ENCODE results near the gene IL22RA1. TPM values are rescaled to one million over a fixed set of nuclear protein-coding genes. Genes with fewer than 3 reads are reported as not detected.
A peak's percentile ranks its signal among the peaks of the same experiment; 100 is the strongest.

Gene IL22RA1
- total and polyA plus RNA-seq, 9 of the 15 experiments (the other 6 are each of a cell fraction or from before 2014, with no cell fraction given) = not detected

- no peak overlapping the region for H2AFZ ChIP-seq (ENCODE audit: low read depth, low read length)
- no peak overlapping the region for H3K4me2 ChIP-seq (ENCODE audit: insufficient read depth, low read length)
- H3K4me3 ChIP-seq = no peak overlapping the region
- peaks cover 7 to 9% of the 10 kb centered on the region in 2 experiments; a peak in 3 of 5 replicates for H3K4me1 ChIP-seq (replicated peaks in 1 of 2; ENCODE audit: control insufficient read depth in 2 of 2, insufficient read depth in 2 of 2, low read length in 2 of 2)
- H4K20me1 ChIP-seq (replicated peaks; ENCODE audit: control insufficient read depth, insufficient read depth, low read length) = 0 out of 2 replicates have a peak, but pooled peaks cover 9% of the 10 kb centered on the region
- no peaks in the 10 kb centered on the region for H3K9me3 ChIP-seq (replicated peaks; ENCODE audit: control insufficient read depth, insufficient read depth, low read depth, low read length)
- in situ Hi-C loops (cut with MboI) = no loop called here
- H3K27ac ChIP-seq (ENCODE audit: extremely low read depth, low read depth, low read length) = no peak overlapping the region
- POLR2A ChIA-PET = interaction anchor here (0.8 kb wide), 1 partner anchor 18 kb away, joined by 3 read pairs; no protein-coding TSS in a partner anchor
- no TSS peak for BruUV-seq (replicated peaks)
- H3K27me3 ChIP-seq (ENCODE audit: control insufficient read depth in 2 of 2, insufficient read depth in 2 of 2, low read length in 2 of 2) = peaks cover 33 to 56% of the 10 kb centered on the region in 2 experiments
- no peak for TF ChIP-seq EGR1 (conservative IDR thresholded peaks at IDR 0.05)
- no peak for TF ChIP-seq GATA2 (CRISPR knock-in tag; IDR thresholded peaks at IDR 0.05)
- H3K36me3 ChIP-seq (ENCODE audit: control insufficient read depth, insufficient read depth, low read length) = no peaks in the 10 kb centered on the region
- H3K79me2 ChIP-seq (ENCODE audit: control insufficient read depth, insufficient read depth, low read length) = no peaks in the 10 kb centered on the region
- no peak for FAIRE-seq
- no peak overlapping the region for H3K9ac ChIP-seq (ENCODE audit: insufficient read depth in 1 of 2, low read depth in 2 of 2, low read length in 2 of 2)
- intact Hi-C loops (cut with micrococcal nuclease) = loop anchor here (5.0 kb wide), 1 partner anchor 46 kb away; no protein-coding TSS in a partner anchor
- ATAC-seq = no peak
- DNase-seq (ENCODE audit: extremely low read depth in 1 of 4, low spot score in 3 of 4) = no peak
- CTCF ChIA-PET (ENCODE audit: low intra/inter-chr PET ratio) = interaction anchor here (0.6 to 2.3 kb wide), 2 partner anchors 240 to 560 kb away, joined by 7 to 10 read pairs; no protein-coding TSS in a partner anchor
- no peaks in the 10 kb centered on the region for H3K9me1 ChIP-seq (ENCODE audit: control insufficient read depth, insufficient read depth, low read length)
- 18% methylated on average over 12 of the region's 12 CpGs for WGBS (ENCODE audit: insufficient coverage, low coverage, missing lambda C conversion rate)
Observed at GRCh38 chr1:24151175-24151533, 8.2 kb upstream of the IL22RA1 start.

- peak overlapping the region in 1 of 2 experiments; percentile 72; a peak in 1 of 4 replicates for H3K9ac ChIP-seq (ENCODE audit: insufficient read depth in 1 of 2, low read depth in 2 of 2, low read length in 2 of 2)
- H4K20me1 ChIP-seq (replicated peaks; ENCODE audit: control insufficient read depth, insufficient read depth, low read length) = 0 out of 2 replicates have a peak, but pooled peaks cover 9% of the 10 kb centered on the region
- in situ Hi-C loops (cut with MboI) = no loop called here
- peaks cover 34 to 56% of the 10 kb centered on the region in 2 experiments for H3K27me3 ChIP-seq (ENCODE audit: control insufficient read depth in 2 of 2, insufficient read depth in 2 of 2, low read length in 2 of 2)
- H3K4me1 ChIP-seq (replicated peaks in 1 of 2; ENCODE audit: control insufficient read depth in 2 of 2, insufficient read depth in 2 of 2, low read length in 2 of 2) = peaks cover 7 to 9% of the 10 kb centered on the region in 2 experiments; a peak in 3 of 5 replicates
- intact Hi-C loops (cut with micrococcal nuclease) = loop anchor here (5.0 kb wide), 1 partner anchor 47 kb away; no protein-coding TSS in a partner anchor
- ATAC-seq (peak; percentile 99), DNase-seq (ENCODE audit: extremely low read depth in 1 of 4, low spot score in 3 of 4) (peak; percentile 88 to 94 (median 92)), FAIRE-seq (peak; percentile 94)
- ChIA-PET CTCF (ENCODE audit: low intra/inter-chr PET ratio) (interaction anchor here (0.6 to 2.3 kb wide), 2 partner anchors 241 to 560 kb away, joined by 7 to 10 read pairs; no protein-coding TSS in a partner anchor), POLR2A (interaction anchor here (0.6 to 1.1 kb wide), 10 partner anchors 9 to 459 kb away, joined by 3 to 5 read pairs (median 3); partner anchors contain the start of gene RPL11)
- no peak overlapping the region; the same call in 2 of the 3 replicates for H3K27ac ChIP-seq (ENCODE audit: extremely low read depth, low read depth, low read length)
- H3K4me3 ChIP-seq = no peak overlapping the region; the same call in 1 of the 2 replicates
- no TSS peak for BruUV-seq (replicated peaks)
- no peaks in the 10 kb centered on the region for H3K36me3 ChIP-seq (ENCODE audit: control insufficient read depth, insufficient read depth, low read length)
- peak overlapping the region; percentile 75 for H3K4me2 ChIP-seq (ENCODE audit: insufficient read depth, low read length)
- WGBS (ENCODE audit: insufficient coverage, low coverage, missing lambda C conversion rate) = 3% methylated on average over 36 of the region's 36 CpGs
- no peaks in the 10 kb centered on the region for H3K79me2 ChIP-seq (ENCODE audit: control insufficient read depth, insufficient read depth, low read length)
- peak overlapping the region; percentile 53 for H2AFZ ChIP-seq (ENCODE audit: low read depth, low read length)
- H3K9me1 ChIP-seq (ENCODE audit: control insufficient read depth, insufficient read depth, low read length) = no peaks in the 10 kb centered on the region
- H3K9me3 ChIP-seq (replicated peaks; ENCODE audit: control insufficient read depth, insufficient read depth, low read depth, low read length) = no peaks in the 10 kb centered on the region
- TF ChIP-seq POLR3G (IDR thresholded peaks at IDR 0.05; ENCODE audit: extremely low read depth, insufficient read length, insufficient replicate concordance) = no peak
- peak; percentile 71 for TF ChIP-seq SMC3 (conservative IDR thresholded peaks at IDR 0.05; ENCODE audit: insufficient read depth, low read depth, low read length)
- peak; percentile 29; the same call in 1 of the 2 replicates for TF ChIP-seq STAG1 (CRISPR knock-in tag; IDR thresholded peaks at IDR 0.05; ENCODE audit: borderline replicate concordance)
- TF ChIP-seq HNRNPLL (IDR thresholded peaks at IDR 0.05; ENCODE audit: low read depth, low read length, poor library complexity, severe bottlenecking) = no peak
- no peak for TF ChIP-seq ARHGAP35 (IDR thresholded peaks at IDR 0.05; ENCODE audit: partially characterized antibody)
- no peak for TF ChIP-seq SMARCA4 (IDR thresholded peaks at IDR 0.05)
- no peak for TF ChIP-seq FOXA1 (IDR thresholded peaks at IDR 0.05; ENCODE audit: borderline replicate concordance)
- TF ChIP-seq UBTF (IDR thresholded peaks at IDR 0.05; ENCODE audit: borderline replicate concordance in 1 of 2, low read depth in 2 of 2, low read length in 2 of 2) = 0 out of 4 replicates have a peak, but pooled peaks of 1 of the 2 experiments have one; percentile 61
- no peak for TF ChIP-seq SMAD3 (CRISPR knock-in tag; conservative IDR thresholded peaks at IDR 0.05)
Observed at GRCh38 chr1:24150234-24151174, 7.6 kb upstream of the IL22RA1 start.

All from K562 (cell line).